ENCODE results near the gene ITIH1.

Gene ITIH1

GRCh38 chr3:52790741-52791140, 13.3 kb downstream of the ITIH1 start:
- DNase-seq = no peak

- no peak for DNase-seq
These were observed 14.0 kb downstream of the ITIH1 start for GRCh38 chr3:52791366-52791765.

GRCh38 chr3:52791928-52792327, 14.5 kb downstream of the ITIH1 start:
- no peak for DNase-seq

GRCh38 chr3:52792413-52792812, 15.0 kb downstream of the ITIH1 start:
- no peak for DNase-seq

GRCh38 chr3:52792961-52793695, 15.7 kb downstream of the ITIH1 start:
- peak; percentile 50 for DNase-seq

GRCh38 chr3:52793702-52794611, 16.6 kb downstream of the ITIH1 start:
- no peak for DNase-seq

- DNase-seq = no peak
These were observed 17.3 kb downstream of the ITIH1 start, which contains the start of gene ITIH3 for GRCh38 chr3:52794612-52795099. Gene ITIH3 (plus strand): TSS chr3:52794796. CDS start chr3:52794804, 8 bp downstream.

GRCh38 chr3:52795298-52795900, 18.0 kb downstream of the ITIH1 start:
- DNase-seq = no peak

GRCh38 chr3:52796411-52796810, 19.0 kb downstream of the ITIH1 start:
- no peak for DNase-seq

- DNase-seq = no peak
These were observed 21.1 kb downstream of the ITIH1 start for GRCh38 chr3:52798376-52798977.

GRCh38 chr3:52798978-52799476, 21.6 kb downstream of the ITIH1 start:
- peak; percentile 21 for DNase-seq

GRCh38 chr3:52800079-52800478, 22.7 kb downstream of the ITIH1 start:
- no peak for DNase-seq

GRCh38 chr3:52801839-52802238, 24.4 kb downstream of the ITIH1 start:
- DNase-seq = no peak

GRCh38 chr3:52805270-52806039, 28.1 kb downstream of the ITIH1 start:
- DNase-seq = no peak

- no peak for DNase-seq
These were observed 31.8 kb downstream of the ITIH1 start for GRCh38 chr3:52809149-52809548.

- DNase-seq = peak; percentile 7
These were observed 32.4 kb downstream of the ITIH1 start for GRCh38 chr3:52809662-52810377.

- no peak for DNase-seq
These were observed 33.5 kb downstream of the ITIH1 start for GRCh38 chr3:52810923-52811322.

GRCh38 chr3:52811452-52812011, 34.1 kb downstream of the ITIH1 start:
- no peak for DNase-seq

- DNase-seq = no peak
These were observed 36.4 kb downstream of the ITIH1 start for GRCh38 chr3:52813810-52814209.

- no peak for DNase-seq
These were observed 38.8 kb downstream of the ITIH1 start for GRCh38 chr3:52816199-52816598.

- DNase-seq = no peak
These were observed 39.3 kb downstream of the ITIH1 start for GRCh38 chr3:52816654-52817053.

Data from NCI-H69 (cell line).